ENCODE measurements around the gene THSD7A.

The THSD7A gene

DNA sequence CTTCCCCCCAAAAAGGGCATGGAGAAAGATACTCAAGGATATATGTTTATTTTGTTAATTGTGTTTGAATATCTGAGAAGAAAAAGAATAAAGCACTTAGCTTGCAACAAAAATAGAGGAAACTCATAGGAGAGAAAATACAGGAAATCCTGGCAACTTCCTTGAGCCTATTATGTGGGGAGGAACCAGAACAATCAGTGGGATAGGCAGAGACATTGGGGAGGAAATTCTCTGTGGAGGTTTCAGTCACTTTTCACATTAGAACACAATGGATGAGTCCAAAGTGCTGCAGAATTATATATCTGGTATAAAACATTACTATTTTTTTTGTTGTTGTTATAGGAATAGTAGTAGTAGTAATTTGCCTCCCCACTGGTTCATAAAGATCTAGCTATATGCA lies 240.1 kb downstream of the THSD7A start:
- H3K4me3 ChIP-seq (ENCODE audit: low read depth, low read length): no peak overlapping the region
- TF ChIP-seq, protein P1, sequence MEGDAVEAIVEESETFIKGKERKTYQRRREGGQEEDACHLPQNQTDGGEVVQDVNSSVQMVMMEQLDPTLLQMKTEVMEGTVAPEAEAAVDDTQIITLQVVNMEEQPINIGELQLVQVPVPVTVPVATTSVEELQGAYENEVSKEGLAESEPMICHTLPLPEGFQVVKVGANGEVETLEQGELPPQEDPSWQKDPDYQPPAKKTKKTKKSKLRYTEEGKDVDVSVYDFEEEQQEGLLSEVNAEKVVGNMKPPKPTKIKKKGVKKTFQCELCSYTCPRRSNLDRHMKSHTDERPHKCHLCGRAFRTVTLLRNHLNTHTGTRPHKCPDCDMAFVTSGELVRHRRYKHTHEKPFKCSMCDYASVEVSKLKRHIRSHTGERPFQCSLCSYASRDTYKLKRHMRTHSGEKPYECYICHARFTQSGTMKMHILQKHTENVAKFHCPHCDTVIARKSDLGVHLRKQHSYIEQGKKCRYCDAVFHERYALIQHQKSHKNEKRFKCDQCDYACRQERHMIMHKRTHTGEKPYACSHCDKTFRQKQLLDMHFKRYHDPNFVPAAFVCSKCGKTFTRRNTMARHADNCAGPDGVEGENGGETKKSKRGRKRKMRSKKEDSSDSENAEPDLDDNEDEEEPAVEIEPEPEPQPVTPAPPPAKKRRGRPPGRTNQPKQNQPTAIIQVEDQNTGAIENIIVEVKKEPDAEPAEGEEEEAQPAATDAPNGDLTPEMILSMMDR (IDR thresholded peaks at IDR 0.05; ENCODE audit: low read depth, low read length): no peak

- TF ChIP-seq, protein P1 (IDR thresholded peaks at IDR 0.05; ENCODE audit: low read depth, low read length): no peak
- H3K4me3 ChIP-seq (ENCODE audit: low read depth, low read length): no peak overlapping the region
These were observed 240.9 kb downstream of the THSD7A start for GRCh38 chr7:11591055-11591633.

DNA sequence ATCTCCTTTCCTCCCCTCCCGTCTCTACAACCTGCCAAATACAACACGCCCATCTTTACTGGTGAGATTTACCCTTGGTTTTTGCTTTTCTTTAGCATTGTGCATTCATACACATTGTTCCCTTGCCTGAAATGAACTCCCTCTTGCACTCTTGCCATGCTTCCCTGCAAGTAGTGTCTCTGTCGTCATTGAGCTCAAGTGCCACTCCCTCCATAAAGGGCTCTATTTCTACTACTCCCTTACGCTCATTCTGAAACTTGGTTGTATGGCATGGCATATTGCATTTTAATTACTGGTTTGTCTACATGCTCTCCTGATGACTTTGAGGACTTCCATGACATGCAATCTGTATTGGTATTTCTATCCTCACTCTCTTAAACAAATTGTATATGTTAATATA lies 242.7 kb downstream of the THSD7A start:
- TF ChIP-seq, protein P1 (IDR thresholded peaks at IDR 0.05; ENCODE audit: low read depth, low read length): no peak

GRCh38 chr7:11587814-11588213 lies 244.2 kb downstream of the THSD7A start:
- TF ChIP-seq, protein P1 (IDR thresholded peaks at IDR 0.05; ENCODE audit: low read depth, low read length): no peak
- H3K4me3 ChIP-seq (ENCODE audit: low read depth, low read length): no peak overlapping the region

More for the DNA sequence above, 242.7 kb downstream of the THSD7A start:
- H3K4me3 ChIP-seq (ENCODE audit: low read depth, low read length): no peak overlapping the region

- H3K4me3 ChIP-seq (ENCODE audit: low read depth, low read length): no peak overlapping the region
- TF ChIP-seq, protein P1 (IDR thresholded peaks at IDR 0.05; ENCODE audit: low read depth, low read length): no peak
These were observed 244.9 kb downstream of the THSD7A start for GRCh38 chr7:11587048-11587447.

DNA sequence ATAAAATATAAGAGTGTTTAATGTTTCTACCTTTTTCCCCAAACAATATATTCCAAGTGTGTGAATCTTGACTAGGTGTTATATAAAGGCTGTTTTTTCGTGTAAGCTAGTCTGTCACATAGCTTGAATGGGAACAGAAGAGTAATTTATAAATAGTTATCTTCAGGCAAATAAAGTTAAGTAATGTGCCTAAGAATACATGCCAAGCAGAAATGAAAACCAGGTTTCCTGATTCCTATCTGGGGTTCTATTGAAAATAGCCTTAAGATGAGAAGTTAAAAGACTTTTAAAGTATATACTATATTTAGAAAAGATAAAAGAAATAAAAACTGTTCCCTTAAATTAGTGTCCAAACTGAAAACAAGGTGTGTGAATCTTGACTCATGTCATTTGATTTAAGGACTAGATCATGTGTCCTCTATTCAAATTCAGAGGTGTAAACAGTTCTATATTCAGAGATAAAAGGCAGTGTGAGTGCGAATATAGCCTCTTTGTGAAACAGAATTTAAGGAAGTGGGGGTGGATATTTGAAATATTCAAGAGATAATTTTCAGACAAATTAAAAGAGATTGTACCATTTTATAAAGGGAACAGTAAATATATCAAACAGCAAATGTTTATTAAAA lies 247.5 kb downstream of the THSD7A start:
- TF ChIP-seq, protein P1 (IDR thresholded peaks at IDR 0.05; ENCODE audit: low read depth, low read length): no peak

DNA sequence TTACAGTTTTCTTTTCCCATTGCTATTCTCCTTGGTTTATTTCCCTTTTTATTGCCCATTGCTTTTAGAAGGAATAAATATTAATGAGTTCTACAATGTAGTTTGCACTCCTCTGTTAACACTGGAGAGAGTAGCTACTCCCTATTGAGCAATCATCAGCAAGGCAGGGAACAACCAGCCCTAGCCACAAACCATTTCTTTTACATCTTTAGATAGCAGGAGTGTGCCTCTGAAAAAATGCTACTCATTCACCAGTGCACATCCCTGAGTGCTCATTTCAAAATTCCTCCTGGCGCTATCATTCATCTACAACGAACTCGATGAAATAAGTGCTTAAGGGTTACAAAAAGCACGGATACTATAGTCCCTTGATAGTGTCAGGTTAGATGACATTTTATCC lies 252.9 kb downstream of the THSD7A start:
- TF ChIP-seq, protein P1 (IDR thresholded peaks at IDR 0.05; ENCODE audit: low read depth, low read length): no peak
- no peak overlapping the region for H3K4me3 ChIP-seq (ENCODE audit: low read depth, low read length)

More for the DNA sequence above, 247.5 kb downstream of the THSD7A start:
- no peak overlapping the region for H3K4me3 ChIP-seq (ENCODE audit: low read depth, low read length)
